PC-3 (cell line): Measurements from ENCODE around the gene PCDHGB7. TPM values are rescaled to one million over a fixed set of nuclear protein-coding genes. Genes with fewer than 3 reads are reported as not detected.

Source experiments
- ATAC-seq: fragments of 200-7000 bp; cut with Tn5 transposase; 2 replicates; pipeline ENCODE4 v1.9.1; 2020; ENCODE audit warnings: mild to moderate bottlenecking, moderate library complexity
- BruUV-seq: library from RNA; stranded (reverse); fragments of 400-500 nt; replicated peaks from 2 replicates; lab custom pipeline; 2021; lab: Mats Ljungman, UMichigan
- CTCF ChIA-PET: fragments of 300-600 bp; sonication (Branson Sonifier 250); formaldehyde crosslinking; loops from one replicate; lab custom pipeline; 2022; ENCODE audit warnings: antibody characterized with exemption; lab: Charles Lee
- POLR2A ChIA-PET: fragments of 300-600 bp; sonication (Branson Sonifier 250); formaldehyde crosslinking; loops from one replicate; lab custom pipeline; 2022; ENCODE audit warnings: antibody characterized with exemption; ENCODE audit not compliant: unreplicated experiment; lab: Charles Lee
- DNase-seq: peaks from one replicate; pipeline ENCODE4 v3.0.0-alpha.2; 2015
- H2AFZ ChIP-seq: fragments of 300-600 bp; sonication (generic); 2 replicates; pipeline ENCODE4 v1.6.0; 2016; ENCODE audit warnings: antibody characterized with exemption, low read length
- H3F3A ChIP-seq: fragments of 300-600 bp; sonication (generic); one replicate; pipeline ENCODE4 v1.6.0; 2017; ENCODE audit warnings: antibody characterized with exemption, low read length, control low read depth, mild to moderate bottlenecking; ENCODE audit not compliant: unreplicated experiment
- H3K27ac ChIP-seq: fragments of 300-600 bp; sonication (generic); 2 replicates; pipeline ENCODE4 v1.5.1; 2016; ENCODE audit warnings: mild to moderate bottlenecking, low read length
- H3K27me3 ChIP-seq: fragments of 300-600 bp; sonication (generic); 2 replicates; pipeline ENCODE4 v1.6.1; 2016; ENCODE audit warnings: low read length, mixed read lengths
- H3K36me3 ChIP-seq: fragments of 300-600 bp; sonication (generic); 2 replicates; pipeline ENCODE4 v1.6.1; 2016; ENCODE audit warnings: low read depth, mixed run types, low read length, mixed read lengths
- H3K4me1 ChIP-seq: fragments of 300-600 bp; sonication (generic); 2 replicates; pipeline ENCODE4 v1.5.1; 2016; ENCODE audit warnings: low read length; ENCODE audit not compliant: insufficient read depth
- H3K4me2 ChIP-seq: fragments of 300-600 bp; sonication (generic); 2 replicates; pipeline ENCODE4 v1.6.0; 2016; ENCODE audit warnings: low read length
- H3K4me3 ChIP-seq: fragments of 300-600 bp; sonication (generic); 2 replicates; pipeline ENCODE4 v1.5.1; 2016; ENCODE audit warnings: mild to moderate bottlenecking, low read length, mixed read lengths
- H3K79me2 ChIP-seq: fragments of 300-600 bp; sonication (generic); 2 replicates; pipeline ENCODE4 v1.6.1; 2017; ENCODE audit warnings: low read length, mixed read lengths
- H3K9ac ChIP-seq: fragments of 300-600 bp; sonication (generic); 2 replicates; pipeline ENCODE4 v1.6.0; 2016; ENCODE audit warnings: mild to moderate bottlenecking, low read length
- H3K9me2 ChIP-seq: fragments of 300-600 bp; sonication (generic); replicated peaks from 2 replicates; pipeline ENCODE4 v1.6.1; 2016; ENCODE audit warnings: mixed run types, low read length, mixed read lengths
- H3K9me3 ChIP-seq: fragments of 300-600 bp; sonication (generic); 2 replicates; pipeline ENCODE4 v1.6.1; 2016; ENCODE audit warnings: low read length, mixed read lengths
- H4K20me1 ChIP-seq: fragments of 300-600 bp; sonication (generic); 2 replicates; pipeline ENCODE4 v1.6.1; 2016; ENCODE audit warnings: low read length, mixed read lengths
- EZH2 ChIP-seq: fragments of 300-600 bp; sonication (generic); IDR thresholded peaks from one replicate; pipeline ENCODE4 v1.6.1; 2017; ENCODE audit warnings: antibody characterized with exemption, mild to moderate bottlenecking, low read length; ENCODE audit not compliant: unreplicated experiment
- EZH2phosphoT487 ChIP-seq: fragments of 300-600 bp; sonication (generic); IDR thresholded peaks from 2 replicates; pipeline ENCODE4 v1.6.1; 2018; ENCODE audit warnings: mild to moderate bottlenecking, antibody characterized with exemption, low read length, borderline replicate concordance
- intact Hi-C: fragments of 100-400 bp; cut with micrococcal nuclease; formaldehyde crosslinking; loops from 2 replicates; pipeline ENCODE4 v1.9.0; 2023
- total RNA-seq: library from RNA; depleted of rRNA; stranded (reverse); fragments of >200 nt; gene quantifications from 2 replicates; pipeline ENCODE4 v1.2.3, GENCODE V29; 2014
- TF ChIP-seq, protein P1 (sequence below): fragments of 300-600 bp; sonication (generic); conservative IDR thresholded peaks from 2 replicates; pipeline ENCODE4 v1.5.1; 2017; ENCODE audit warnings: antibody characterized with exemption, low read depth, mild to moderate bottlenecking, low read length

Gene PCDHGB7
- total RNA-seq, 1 experiment from 2014 or later = 0.44 TPM

DNA sequence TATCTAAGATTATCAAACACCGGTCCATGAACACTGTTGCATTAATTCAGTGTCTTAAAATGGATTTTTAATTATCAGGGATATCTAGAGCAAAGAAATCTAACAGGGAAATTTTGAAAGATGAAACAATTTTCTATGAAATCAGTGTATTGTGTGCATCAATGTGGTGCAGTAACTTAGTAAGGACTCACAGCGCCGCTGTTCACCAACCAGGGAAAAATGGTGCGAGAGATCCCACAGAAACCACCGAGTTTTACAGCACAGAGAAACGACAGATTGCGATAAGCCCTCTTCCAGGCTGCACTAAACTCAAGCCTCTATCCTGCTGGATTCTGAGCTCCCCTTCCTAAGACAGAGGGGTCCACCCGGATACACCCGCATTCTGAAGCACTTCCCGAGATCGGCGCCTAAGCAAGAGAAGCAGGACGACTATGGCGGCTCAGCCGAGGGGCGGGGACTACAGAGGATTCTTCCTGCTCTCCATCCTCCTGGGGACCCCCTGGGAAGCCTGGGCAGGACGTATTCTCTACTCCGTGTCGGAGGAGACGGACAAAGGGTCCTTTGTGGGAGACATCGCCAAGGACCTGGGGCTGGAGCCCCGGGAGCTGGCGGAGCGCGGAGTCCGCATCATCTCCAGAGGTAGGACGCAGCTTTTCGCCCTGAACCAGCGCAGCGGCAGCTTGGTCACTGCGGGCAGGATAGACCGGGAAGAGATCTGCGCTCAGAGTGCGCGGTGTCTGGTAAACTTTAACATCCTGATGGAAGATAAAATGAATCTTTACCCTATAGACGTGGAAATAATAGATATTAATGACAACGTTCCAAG, 34.8 kb upstream of the PCDHGB7 start, which contains the start of gene PCDHGA7:
Gene PCDHGA7, plus strand, starts transcription at position 274 of the 826 bp plus-strand sequence. Its CDS starts 158 bp downstream, at position 432.
- Histone ChIP-seq H3K4me2 (no peak within 1 kb of the TSS), H3K36me3 (no peaks in the 10 kb centered on the region), H3F3A (no peaks in the 10 kb centered on the region), H4K20me1 (no peaks in the 10 kb centered on the region), H3K27me3 (no peaks in the 10 kb centered on the region), H3K4me1 (no peaks in the 10 kb centered on the region), H3K27ac (no peak within 1 kb of the TSS), H3K9me3 (0 out of 2 replicates have a peak, but pooled peaks cover 3% of the 10 kb centered on the region), H2AFZ (no peak within 1 kb of the TSS), H3K79me2 (no peaks in the 10 kb centered on the region), H3K9ac (no peak within 1 kb of the TSS), H3K9me2 (no peaks in the 10 kb centered on the region), H3K4me3 (no peak within 1 kb of the TSS)
- ChIA-PET POLR2A (no interaction called here), CTCF (no interaction called here)
- BruUV-seq = no TSS peak
- DNase-seq (no peak), ATAC-seq (no peak)
- TF ChIP-seq EZH2 (no peak), EZH2phosphoT487 (no peak)
- TF ChIP-seq, protein P1, sequence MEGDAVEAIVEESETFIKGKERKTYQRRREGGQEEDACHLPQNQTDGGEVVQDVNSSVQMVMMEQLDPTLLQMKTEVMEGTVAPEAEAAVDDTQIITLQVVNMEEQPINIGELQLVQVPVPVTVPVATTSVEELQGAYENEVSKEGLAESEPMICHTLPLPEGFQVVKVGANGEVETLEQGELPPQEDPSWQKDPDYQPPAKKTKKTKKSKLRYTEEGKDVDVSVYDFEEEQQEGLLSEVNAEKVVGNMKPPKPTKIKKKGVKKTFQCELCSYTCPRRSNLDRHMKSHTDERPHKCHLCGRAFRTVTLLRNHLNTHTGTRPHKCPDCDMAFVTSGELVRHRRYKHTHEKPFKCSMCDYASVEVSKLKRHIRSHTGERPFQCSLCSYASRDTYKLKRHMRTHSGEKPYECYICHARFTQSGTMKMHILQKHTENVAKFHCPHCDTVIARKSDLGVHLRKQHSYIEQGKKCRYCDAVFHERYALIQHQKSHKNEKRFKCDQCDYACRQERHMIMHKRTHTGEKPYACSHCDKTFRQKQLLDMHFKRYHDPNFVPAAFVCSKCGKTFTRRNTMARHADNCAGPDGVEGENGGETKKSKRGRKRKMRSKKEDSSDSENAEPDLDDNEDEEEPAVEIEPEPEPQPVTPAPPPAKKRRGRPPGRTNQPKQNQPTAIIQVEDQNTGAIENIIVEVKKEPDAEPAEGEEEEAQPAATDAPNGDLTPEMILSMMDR = no peak
- intact Hi-C loops = no loop called here

DNA sequence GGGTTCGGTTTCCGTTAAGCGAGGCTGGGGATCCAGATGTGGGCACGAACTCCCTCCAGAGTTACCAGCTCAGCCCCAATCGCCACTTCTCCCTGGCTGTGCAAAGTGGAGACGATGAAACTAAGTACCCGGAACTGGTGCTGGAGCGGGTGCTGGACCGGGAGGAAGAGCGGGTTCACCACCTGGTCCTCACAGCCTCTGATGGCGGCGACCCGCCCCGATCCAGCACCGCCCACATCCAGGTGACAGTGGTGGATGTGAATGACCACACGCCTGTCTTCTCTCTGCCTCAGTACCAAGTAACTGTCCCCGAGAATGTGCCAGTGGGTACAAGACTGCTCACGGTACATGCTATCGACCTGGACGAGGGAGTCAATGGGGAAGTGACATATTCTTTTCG, 34.1 kb upstream of the PCDHGB7 start:
- Histone ChIP-seq H3K9me3 (0 out of 2 replicates have a peak, but pooled peaks cover 4% of the 10 kb centered on the region), H3F3A (no peaks in the 10 kb centered on the region), H3K4me1 (no peaks in the 10 kb centered on the region), H3K9ac (no peak overlapping the region), H3K36me3 (no peaks in the 10 kb centered on the region), H2AFZ (no peak overlapping the region), H3K4me2 (no peak overlapping the region), H3K27ac (no peak overlapping the region), H3K27me3 (no peaks in the 10 kb centered on the region), H3K79me2 (no peaks in the 10 kb centered on the region), H4K20me1 (no peaks in the 10 kb centered on the region), H3K9me2 (no peaks in the 10 kb centered on the region), H3K4me3 (no peak overlapping the region)
- ChIA-PET CTCF (no interaction called here), POLR2A (no interaction called here)
- TF ChIP-seq EZH2 (no peak), EZH2phosphoT487 (no peak)
- TF ChIP-seq, protein P1 = no peak
- ATAC-seq (no peak), DNase-seq (no peak)
- intact Hi-C loops = no loop called here
- no TSS peak for BruUV-seq
